LNCaP clone FGC (cell line): ENCODE results near the gene BROX.

Experiments used
- DNase-seq: peaks from one replicate; pipeline ENCODE4 v3.0.0-alpha.2; 2011; ENCODE audit warnings: low read depth
- H3K4me3 ChIP-seq: 2 replicates; pipeline ENCODE4 v1.5.1; 2011; ENCODE audit warnings: mild to moderate bottlenecking, low read depth, low read length, control low read depth
- TF ChIP-seq, protein P1 (sequence below): IDR thresholded peaks from 2 replicates; pipeline ENCODE4 v1.5.1; 2012; ENCODE audit warnings: mild to moderate bottlenecking; ENCODE audit not compliant: control insufficient read depth, insufficient read depth; ENCODE audit errors: extremely low read depth

BROX gene

GRCh38 chr1:222694927-222695326 is 17.4 kb upstream of the BROX start:
- TF ChIP-seq, protein P1, sequence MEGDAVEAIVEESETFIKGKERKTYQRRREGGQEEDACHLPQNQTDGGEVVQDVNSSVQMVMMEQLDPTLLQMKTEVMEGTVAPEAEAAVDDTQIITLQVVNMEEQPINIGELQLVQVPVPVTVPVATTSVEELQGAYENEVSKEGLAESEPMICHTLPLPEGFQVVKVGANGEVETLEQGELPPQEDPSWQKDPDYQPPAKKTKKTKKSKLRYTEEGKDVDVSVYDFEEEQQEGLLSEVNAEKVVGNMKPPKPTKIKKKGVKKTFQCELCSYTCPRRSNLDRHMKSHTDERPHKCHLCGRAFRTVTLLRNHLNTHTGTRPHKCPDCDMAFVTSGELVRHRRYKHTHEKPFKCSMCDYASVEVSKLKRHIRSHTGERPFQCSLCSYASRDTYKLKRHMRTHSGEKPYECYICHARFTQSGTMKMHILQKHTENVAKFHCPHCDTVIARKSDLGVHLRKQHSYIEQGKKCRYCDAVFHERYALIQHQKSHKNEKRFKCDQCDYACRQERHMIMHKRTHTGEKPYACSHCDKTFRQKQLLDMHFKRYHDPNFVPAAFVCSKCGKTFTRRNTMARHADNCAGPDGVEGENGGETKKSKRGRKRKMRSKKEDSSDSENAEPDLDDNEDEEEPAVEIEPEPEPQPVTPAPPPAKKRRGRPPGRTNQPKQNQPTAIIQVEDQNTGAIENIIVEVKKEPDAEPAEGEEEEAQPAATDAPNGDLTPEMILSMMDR: no peak
- H3K4me3 ChIP-seq: peak overlapping the region; percentile 1; the same call in 1 of the 2 replicates
- no peak for DNase-seq

- TF ChIP-seq, protein P1: no peak
- no peak for DNase-seq
- no peak overlapping the region for H3K4me3 ChIP-seq
Observed at GRCh38 chr1:222696741-222697140, 15.6 kb upstream of the BROX start.

DNA sequence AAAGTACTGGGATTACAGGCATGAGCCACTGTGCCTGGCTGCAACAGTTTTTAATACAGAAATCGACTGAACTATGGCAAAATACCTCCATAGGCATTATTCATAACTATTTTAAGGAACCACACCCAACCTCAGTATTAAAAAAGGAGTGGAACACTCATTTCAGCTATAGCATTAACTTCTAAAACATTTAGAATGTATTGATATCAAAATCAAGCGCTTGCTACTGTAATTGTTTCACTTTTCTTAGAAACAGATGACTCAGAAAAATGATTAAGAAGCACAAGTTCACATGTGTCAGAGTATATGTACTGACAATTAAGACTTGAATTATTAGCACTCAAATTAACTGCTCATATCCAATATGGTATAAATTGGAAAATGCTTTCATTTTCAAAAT is 15.2 kb upstream of the BROX start:
- H3K4me3 ChIP-seq: no peak overlapping the region
- DNase-seq: no peak
- TF ChIP-seq, protein P1: no peak

DNA sequence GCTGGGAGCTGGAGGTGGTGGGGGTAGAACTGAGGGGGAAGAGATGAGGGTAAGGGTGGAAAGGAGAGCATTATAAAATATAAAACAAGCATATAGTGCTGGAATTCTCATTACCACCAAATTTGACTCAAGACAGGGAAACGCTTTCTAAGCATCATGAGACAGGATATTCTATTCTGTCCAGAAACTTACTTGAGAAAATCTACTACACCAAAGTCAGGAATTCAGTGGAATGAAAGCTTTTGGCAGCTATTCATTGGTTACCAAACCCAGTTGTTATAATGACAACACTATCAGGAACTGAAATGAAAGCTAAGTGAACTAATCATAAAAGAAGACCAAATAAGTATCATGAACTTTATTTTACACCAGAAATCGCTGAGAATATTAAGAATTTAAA is 14.5 kb upstream of the BROX start:
- no peak overlapping the region for H3K4me3 ChIP-seq
- DNase-seq: no peak
- TF ChIP-seq, protein P1: no peak

DNA sequence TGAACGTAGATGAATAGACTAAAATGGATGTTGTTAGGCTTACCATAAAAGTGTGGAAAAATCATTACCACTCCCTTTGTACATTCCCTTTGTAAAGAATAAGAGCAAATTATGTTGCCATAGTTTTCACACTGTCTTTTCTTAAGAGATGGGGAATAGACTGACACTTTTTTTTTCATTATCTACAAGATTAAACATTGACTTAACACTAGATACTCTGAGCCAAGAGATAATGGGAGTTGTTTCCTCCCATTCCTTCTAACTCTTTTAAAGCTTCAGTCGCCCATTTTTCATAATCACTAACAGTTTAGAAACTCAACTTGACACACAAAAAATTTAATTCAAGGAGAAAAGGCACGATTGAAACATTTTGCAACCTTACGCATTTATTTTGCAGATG is 10.2 kb upstream of the BROX start:
- no peak for DNase-seq
- TF ChIP-seq, protein P1: no peak
- no peak overlapping the region for H3K4me3 ChIP-seq

GRCh38 chr1:222704260-222704659 is 8.1 kb upstream of the BROX start:
- no peak overlapping the region for H3K4me3 ChIP-seq
- DNase-seq: no peak
- TF ChIP-seq, protein P1: no peak

DNA sequence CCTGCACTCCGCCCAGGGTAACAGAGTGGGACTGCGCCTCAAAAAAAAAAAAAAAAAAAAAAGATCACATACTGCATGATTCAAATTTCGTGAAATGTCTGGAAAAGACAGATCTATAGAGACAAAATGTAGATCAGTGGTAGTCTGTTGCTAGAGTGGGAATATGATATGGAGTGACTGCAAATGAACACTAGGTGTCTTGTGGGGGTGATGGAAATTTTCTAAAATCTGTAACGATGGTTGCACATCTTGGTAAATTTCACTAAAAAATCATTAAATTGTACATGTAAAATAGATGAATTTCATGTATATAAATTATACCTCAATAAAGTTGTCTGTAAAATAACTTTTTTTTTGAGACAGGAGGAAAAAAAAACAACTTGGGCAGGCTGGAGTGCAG is 5.5 kb upstream of the BROX start:
- TF ChIP-seq, protein P1: no peak
- no peak for DNase-seq
- no peak overlapping the region for H3K4me3 ChIP-seq
